ENCODE results near the gene KAZN. TPM values are rescaled to one million over a fixed set of nuclear protein-coding genes. Genes with fewer than 3 reads are reported as not detected.

Gene KAZN
- total and polyA plus RNA-seq, 4 donors, result 7.6 to 18.8 (median 11.2) TPM

DNA sequence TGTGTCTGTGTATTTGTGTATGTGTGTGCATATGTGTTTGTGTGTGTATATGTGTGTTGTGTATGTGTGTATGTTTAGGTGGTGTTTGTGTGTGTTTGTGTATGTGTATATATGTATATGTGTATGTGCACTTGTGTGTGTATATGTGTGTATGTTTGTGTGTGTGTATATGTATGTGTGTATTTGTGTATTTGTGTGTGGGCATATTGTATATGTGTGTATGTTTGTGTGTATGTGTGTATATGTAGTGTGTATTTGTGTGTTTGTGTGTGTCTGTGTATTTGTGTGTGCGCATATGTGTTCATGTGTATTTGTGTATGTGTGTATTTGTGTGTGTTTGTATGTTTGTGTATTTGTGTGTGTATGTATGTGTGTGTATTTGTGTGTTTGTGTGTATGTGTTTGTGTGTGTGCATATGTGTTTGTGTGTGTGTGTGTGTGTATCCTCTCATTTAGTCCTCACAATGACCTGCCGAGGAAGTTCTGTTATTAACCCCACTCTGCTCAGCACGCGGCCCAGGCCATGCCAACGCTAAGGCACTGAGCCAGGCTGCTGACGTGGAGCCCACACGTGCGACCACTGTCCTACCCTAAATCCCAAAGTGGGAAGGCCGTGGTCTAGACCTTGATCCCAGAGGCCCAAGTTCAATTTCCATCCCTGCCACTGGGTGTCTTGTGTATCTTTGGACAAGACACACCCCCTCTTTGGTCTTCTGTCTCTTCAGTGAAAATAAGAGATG is 511.8 kb downstream of the KAZN start:
- no peaks in the 10 kb centered on the region for H3K9me3 ChIP-seq (ENCODE audit: control insufficient read depth in 4 of 4, insufficient read depth in 3 of 4, low read length in 3 of 4)
- no peak overlapping the region for H3K9ac ChIP-seq (ENCODE audit: insufficient read depth in 1 of 2, low read length in 2 of 2)
- H3K27me3 ChIP-seq (ENCODE audit: control insufficient read depth in 3 of 3, insufficient read depth in 3 of 3, low read length in 2 of 3), result no peaks in the 10 kb centered on the region
- H3K4me1 ChIP-seq (ENCODE audit: control insufficient read depth in 5 of 5, insufficient read depth in 5 of 5, low read length in 5 of 5), result peaks cover 0 to 6% (median 0%) of the 10 kb centered on the region in 5 donors
- H3K36me3 ChIP-seq (ENCODE audit: control insufficient read depth in 4 of 4, insufficient read depth in 4 of 4, low read length in 4 of 4), result peaks cover 0 to 4% (median 0%) of the 10 kb centered on the region in 4 donors
- no peak overlapping the region for H3K4me3 ChIP-seq
- no peak overlapping the region for H3K27ac ChIP-seq (ENCODE audit: low read depth in 1 of 2, low read length in 1 of 2)
- WGBS, 2 donors, result 90 to 96% methylated on average over 9 of the region's 9 CpGs
- DNase-seq (no peak), ATAC-seq (ENCODE audit: insufficient read depth, low FRiP score) (no peak)
- TF ChIP-seq, protein P1, sequence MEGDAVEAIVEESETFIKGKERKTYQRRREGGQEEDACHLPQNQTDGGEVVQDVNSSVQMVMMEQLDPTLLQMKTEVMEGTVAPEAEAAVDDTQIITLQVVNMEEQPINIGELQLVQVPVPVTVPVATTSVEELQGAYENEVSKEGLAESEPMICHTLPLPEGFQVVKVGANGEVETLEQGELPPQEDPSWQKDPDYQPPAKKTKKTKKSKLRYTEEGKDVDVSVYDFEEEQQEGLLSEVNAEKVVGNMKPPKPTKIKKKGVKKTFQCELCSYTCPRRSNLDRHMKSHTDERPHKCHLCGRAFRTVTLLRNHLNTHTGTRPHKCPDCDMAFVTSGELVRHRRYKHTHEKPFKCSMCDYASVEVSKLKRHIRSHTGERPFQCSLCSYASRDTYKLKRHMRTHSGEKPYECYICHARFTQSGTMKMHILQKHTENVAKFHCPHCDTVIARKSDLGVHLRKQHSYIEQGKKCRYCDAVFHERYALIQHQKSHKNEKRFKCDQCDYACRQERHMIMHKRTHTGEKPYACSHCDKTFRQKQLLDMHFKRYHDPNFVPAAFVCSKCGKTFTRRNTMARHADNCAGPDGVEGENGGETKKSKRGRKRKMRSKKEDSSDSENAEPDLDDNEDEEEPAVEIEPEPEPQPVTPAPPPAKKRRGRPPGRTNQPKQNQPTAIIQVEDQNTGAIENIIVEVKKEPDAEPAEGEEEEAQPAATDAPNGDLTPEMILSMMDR (IDR thresholded peaks at IDR 0.05; ENCODE audit: control extremely low read depth, extremely low read depth), result no peak

DNA sequence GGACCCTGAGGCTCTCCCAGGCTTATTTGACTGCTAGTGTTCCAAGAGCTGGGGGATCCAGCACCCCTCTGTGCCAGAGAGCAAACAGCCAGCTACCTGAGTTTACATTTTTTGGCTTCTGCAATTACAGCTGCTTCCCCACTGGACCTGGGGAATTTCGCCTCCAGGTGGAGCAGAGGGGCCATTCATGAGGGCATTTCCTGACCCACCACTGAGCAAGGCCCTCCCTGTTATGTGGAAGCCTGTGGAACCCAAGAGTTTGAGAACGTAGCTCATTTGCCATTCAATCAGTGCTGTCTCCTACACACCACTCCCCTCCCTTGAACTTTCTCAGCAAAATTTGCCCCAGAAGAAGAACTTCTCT is 512.4 kb downstream of the KAZN start:
- DNase-seq (no peak), ATAC-seq (ENCODE audit: insufficient read depth, low FRiP score) (no peak)
- 89 to 94% methylated on average over 2 of the region's 2 CpGs for WGBS, 2 donors
- H3K36me3 ChIP-seq (ENCODE audit: control insufficient read depth in 4 of 4, insufficient read depth in 4 of 4, low read length in 4 of 4), result peaks cover 0 to 4% (median 0%) of the 10 kb centered on the region in 4 donors
- no peak overlapping the region for H3K4me3 ChIP-seq
- no peak overlapping the region for H3K27ac ChIP-seq (ENCODE audit: low read depth in 1 of 2, low read length in 1 of 2)
- TF ChIP-seq, protein P1 (IDR thresholded peaks at IDR 0.05; ENCODE audit: control extremely low read depth, extremely low read depth), result no peak
- H3K9ac ChIP-seq (ENCODE audit: insufficient read depth in 1 of 2, low read length in 2 of 2), result no peak overlapping the region
- H3K4me1 ChIP-seq (ENCODE audit: control insufficient read depth in 5 of 5, insufficient read depth in 5 of 5, low read length in 5 of 5), result peaks cover 0 to 6% (median 0%) of the 10 kb centered on the region in 5 donors
- H3K9me3 ChIP-seq (ENCODE audit: control insufficient read depth in 4 of 4, insufficient read depth in 3 of 4, low read length in 3 of 4), result no peaks in the 10 kb centered on the region
- H3K27me3 ChIP-seq (ENCODE audit: control insufficient read depth in 3 of 3, insufficient read depth in 3 of 3, low read length in 2 of 3), result no peaks in the 10 kb centered on the region

DNA sequence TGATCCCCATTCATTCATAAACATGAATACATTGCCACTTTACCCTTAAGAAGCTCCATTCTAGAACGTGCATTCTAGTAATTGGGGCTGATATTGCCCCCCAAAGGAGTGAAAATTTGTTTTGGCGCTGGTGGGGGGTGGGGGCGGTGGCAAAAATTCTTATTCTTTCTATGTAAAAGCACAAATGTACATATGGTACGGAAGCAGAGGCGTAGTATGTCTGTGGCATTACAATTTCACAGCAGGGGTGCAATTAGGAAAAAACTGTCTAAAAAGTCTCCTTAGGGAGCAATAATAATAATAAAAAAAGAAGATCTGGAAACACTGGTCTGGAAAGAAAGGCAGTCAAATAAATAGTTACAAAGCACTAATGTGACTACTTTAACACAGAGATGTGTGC is 514.7 kb downstream of the KAZN start:
- DNase-seq (no peak), ATAC-seq (ENCODE audit: insufficient read depth, low FRiP score) (no peak)
- WGBS, 2 donors, result 94 to 95% methylated on average over 5 of the region's 5 CpGs
- H3K4me3 ChIP-seq, result no peak overlapping the region
- TF ChIP-seq, protein P1 (IDR thresholded peaks at IDR 0.05; ENCODE audit: control extremely low read depth, extremely low read depth), result no peak
- no peaks in the 10 kb centered on the region for H3K9me3 ChIP-seq (ENCODE audit: control insufficient read depth in 4 of 4, insufficient read depth in 3 of 4, low read length in 3 of 4)
- no peak overlapping the region for H3K27ac ChIP-seq (ENCODE audit: low read depth in 1 of 2, low read length in 1 of 2)
- no peak overlapping the region for H3K9ac ChIP-seq (ENCODE audit: insufficient read depth in 1 of 2, low read length in 2 of 2)
- no peaks in the 10 kb centered on the region for H3K27me3 ChIP-seq (ENCODE audit: control insufficient read depth in 3 of 3, insufficient read depth in 3 of 3, low read length in 2 of 3)
- peaks cover 0 to 4% (median 0%) of the 10 kb centered on the region in 4 donors for H3K36me3 ChIP-seq (ENCODE audit: control insufficient read depth in 4 of 4, insufficient read depth in 4 of 4, low read length in 4 of 4)
- H3K4me1 ChIP-seq (ENCODE audit: control insufficient read depth in 5 of 5, insufficient read depth in 5 of 5, low read length in 5 of 5), result peaks cover 0 to 6% (median 0%) of the 10 kb centered on the region in 5 donors

All from lung (tissue), 12 donors.